Endothelial cell of umbilical vein (primary cell): ENCODE data around the gene RASL10B. TPM values are rescaled to one million over a fixed set of nuclear protein-coding genes. Genes with fewer than 3 reads are reported as not detected.

Experiments used
- BruUV-seq: library from RNA; stranded (reverse); fragments of 400-500 nt; replicated peaks from 2 replicates; lab custom pipeline; 2021; lab: Mats Ljungman, UMichigan
- CTCF ChIA-PET: fragments of 300-600, 350-600 bp; sonication (Branson Sonifier 250); formaldehyde crosslinking; loops from one replicate; lab custom pipeline; 2021; ENCODE audit warnings: antibody characterized with exemption, inconsistent platforms; lab: Charles Lee
- POLR2A ChIA-PET: fragments of 300-600, 350-600 bp; sonication (Branson Sonifier 250); formaldehyde crosslinking; loops from one replicate; lab custom pipeline; 2021; ENCODE audit warnings: antibody characterized with exemption, inconsistent platforms; lab: Charles Lee
- DNase-seq: peaks from one replicate; pipeline ENCODE4 v3.0.0-alpha.2; 2011; ENCODE audit warnings: low read depth, low spot score
- FAIRE-seq: peaks from 2 replicates; lab custom pipeline; 2011; peaks lifted over from hg19 to GRCh38; lab: Jason Lieb, UNC
- H2AFZ ChIP-seq: 2 replicates; pipeline ENCODE4 v1.6.0; 2012; ENCODE audit warnings: low read depth, low read length, control low read depth, inconsistent platforms
- H3K27ac ChIP-seq: 2 replicates; pipeline ENCODE4 v1.5.1; 2011; ENCODE audit warnings: low read depth, mild to moderate bottlenecking, control low read depth, low read length, moderate library complexity; ENCODE audit not compliant: insufficient read depth
- H3K27me3 ChIP-seq, 2 experiments: 2 replicates each; pipeline versions ENCODE4 v1.6.0 to v1.6.1; 2011; ENCODE audit warnings: low read length in 2 of 2, mixed read lengths in 1 of 2; ENCODE audit not compliant: control insufficient read depth in 2 of 2, insufficient read depth in 2 of 2
- H3K36me3 ChIP-seq, 2 experiments: 2 replicates in 1 of 2; 3 replicates in 1 of 2; pipeline ENCODE4 v1.5.1; 2011; ENCODE audit warnings: low read length in 2 of 2, mild to moderate bottlenecking in 1 of 2, moderate library complexity in 1 of 2; ENCODE audit not compliant: control insufficient read depth in 2 of 2, insufficient read depth in 2 of 2; ENCODE audit errors: extremely low read depth in 1 of 2
- H3K4me1 ChIP-seq: 3 replicates; pipeline ENCODE4 v1.5.1; 2011; ENCODE audit warnings: mild to moderate bottlenecking, low read length; ENCODE audit not compliant: control insufficient read depth, insufficient read depth; ENCODE audit errors: extremely low read depth
- H3K4me2 ChIP-seq: 2 replicates; pipeline ENCODE4 v1.6.1; 2011; ENCODE audit warnings: low read length, control low read depth, mixed read lengths; ENCODE audit not compliant: insufficient read depth
- H3K4me3 ChIP-seq, 3 experiments: fragments of 200-600 bp in 1 of 3; sonication (generic), shearing (Covaris generic) in 1 of 3; replicated peaks in 1 of 3; 2 replicates each; pipeline ENCODE4 v1.5.1; 2011 to 2016; ENCODE audit warnings: control low read depth in 3 of 3, low read length in 3 of 3, mild to moderate bottlenecking in 2 of 3, inconsistent platforms in 1 of 3, low read depth in 1 of 3, moderate library complexity in 1 of 3; ENCODE audit not compliant: insufficient read depth in 1 of 3
- H3K79me2 ChIP-seq: 2 replicates; pipeline ENCODE4 v1.6.0; 2012; ENCODE audit warnings: low read length, inconsistent platforms; ENCODE audit not compliant: control insufficient read depth, insufficient read depth
- H3K9ac ChIP-seq: replicated peaks from 2 replicates; pipeline ENCODE3; 2011; ENCODE audit warnings: low read length, control low read depth; ENCODE audit not compliant: insufficient read depth; ENCODE audit errors: extremely low read depth
- H3K9me1 ChIP-seq: replicated peaks from 3 replicates; pipeline ENCODE4 v1.6.0; 2011; ENCODE audit warnings: mild to moderate bottlenecking, low read length; ENCODE audit not compliant: control insufficient read depth, insufficient read depth; ENCODE audit errors: extremely low read depth
- H3K9me3 ChIP-seq: replicated peaks from 2 replicates; pipeline ENCODE4 v1.5.1; 2012; ENCODE audit warnings: low read length, inconsistent platforms; ENCODE audit not compliant: control insufficient read depth, insufficient read depth
- H4K20me1 ChIP-seq: replicated peaks from 2 replicates; pipeline ENCODE3; 2011; ENCODE audit warnings: mild to moderate bottlenecking, low read length; ENCODE audit not compliant: control insufficient read depth, insufficient read depth; ENCODE audit errors: extremely low read depth
- EZH2 ChIP-seq: IDR thresholded peaks from 2 replicates; pipeline ENCODE4 v1.6.1; 2012; ENCODE audit warnings: borderline replicate concordance, low read depth, mild to moderate bottlenecking, moderate library complexity, low read length, inconsistent platforms; ENCODE audit not compliant: severe bottlenecking
- FOS ChIP-seq: IDR thresholded peaks from 2 replicates; pipeline ENCODE4 v1.6.1; 2011; ENCODE audit warnings: mild to moderate bottlenecking, low read length, moderate library complexity, borderline replicate concordance; ENCODE audit not compliant: insufficient read depth
- GATA2 ChIP-seq: IDR thresholded peaks from 2 replicates; pipeline ENCODE4 v1.7.0; 2011; ENCODE audit warnings: low read depth, mild to moderate bottlenecking, moderate library complexity, mixed read lengths, low read length; ENCODE audit not compliant: insufficient read length, insufficient read depth
- JUN ChIP-seq: IDR thresholded peaks from 2 replicates; pipeline ENCODE4 v1.6.1; 2011; ENCODE audit warnings: borderline replicate concordance, low read depth; ENCODE audit not compliant: insufficient read length, insufficient read depth
- MYC ChIP-seq: IDR thresholded peaks from one replicate; pipeline ENCODE4 v1.6.1; 2011; ENCODE audit warnings: mild to moderate bottlenecking, low read depth, low read length
- POLR2A ChIP-seq: IDR thresholded peaks from 2 replicates; pipeline ENCODE4 v1.6.1; 2012; ENCODE audit warnings: low read depth, mild to moderate bottlenecking, control low read depth, low read length
- POLR2AphosphoS5 ChIP-seq: IDR thresholded peaks from 2 replicates; pipeline ENCODE4 v1.6.1; 2012; ENCODE audit warnings: low read depth, mild to moderate bottlenecking, control low read depth, low read length, moderate library complexity; ENCODE audit not compliant: insufficient read depth
- dilution Hi-C: fragments of 300-500 bp; cut with MboI; formaldehyde crosslinking; loops from one replicate; pipeline ENCODE4 v1.15.0; 2019; ENCODE audit warnings: low sequenced_read_pairs; ENCODE audit not compliant: extremely low pct_ligation_motif_present
- intact Hi-C: fragments of 100-400 bp; cut with micrococcal nuclease; formaldehyde crosslinking; loops from one replicate; pipeline ENCODE4 v1.10.0; 2022
- polyA plus RNA-seq, 4 experiments: library from polyadenylated mRNA; depleted of rRNA in 3 of 4; stranded (reverse) in 3 of 4; unstranded in 1 of 4; fragments of >200 nt; gene quantifications; 2 replicates each; pipeline versions ENCODE4 v1.2.1 to v1.2.3, GENCODE V29; 2011 to 2012; ENCODE audit warnings: missing spikeins in 1 of 4
- total RNA-seq: library from RNA; stranded (reverse); gene quantifications from 2 replicates; pipeline ENCODE4 v1.2.3, GENCODE V29; 2021
- TF ChIP-seq, protein P1 (sequence below), 2 donors: IDR thresholded peaks; 1 replicate in 1 of 2; 2 replicates in 1 of 2; pipeline ENCODE4 v1.5.1; 2011; ENCODE audit warnings: low read length in 2 of 2, mild to moderate bottlenecking in 2 of 2, moderate library complexity in 2 of 2, control low read depth in 1 of 2, inconsistent platforms in 1 of 2, low read depth in 1 of 2; ENCODE audit not compliant: insufficient read depth in 1 of 2; ENCODE audit errors: extremely low read depth in 1 of 2
- TF ChIP-seq, protein P2 (sequence below): IDR thresholded peaks from 2 replicates; pipeline ENCODE4 v1.6.1; 2011; ENCODE audit not compliant: insufficient read depth, insufficient read length

Gene RASL10B
- total and polyA plus RNA-seq, 2 donors (not counting 3 experiments of a cell fraction or from before 2014, with no cell fraction given) = 0.19 to 0.71 TPM

DNA sequence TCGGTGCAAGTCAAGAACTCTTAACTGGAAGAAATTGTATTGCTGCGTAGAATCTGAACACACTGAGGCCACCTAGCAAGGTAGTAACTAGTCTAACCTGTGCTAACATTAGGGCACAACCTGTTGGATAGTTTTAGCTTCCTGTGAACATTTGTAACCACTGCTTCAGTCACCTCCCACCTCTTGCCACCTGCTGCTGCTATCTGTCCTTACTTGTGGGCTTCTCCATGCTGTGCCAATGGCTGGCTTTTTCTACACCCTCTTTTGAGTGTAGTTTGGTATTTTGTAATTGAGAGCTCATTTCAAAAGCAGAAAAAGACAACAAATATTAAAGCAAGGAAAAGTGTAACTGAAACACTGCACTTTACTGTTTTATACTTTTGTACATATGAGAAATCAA, 7.7 kb upstream of the RASL10B start:
- Histone ChIP-seq H3K4me3 (no peak overlapping the region), H3K9ac (no peak overlapping the region), H3K4me1 (no peaks in the 10 kb centered on the region), H3K36me3 (peaks cover 18 to 26% of the 10 kb centered on the region in 2 experiments), H3K27ac (no peak overlapping the region), H3K9me3 (no peaks in the 10 kb centered on the region), H4K20me1 (no peaks in the 10 kb centered on the region), H3K79me2 (no peaks in the 10 kb centered on the region), H3K9me1 (no peaks in the 10 kb centered on the region), H3K4me2 (no peak overlapping the region), H2AFZ (no peak overlapping the region), H3K27me3 (no peaks in the 10 kb centered on the region)
- TF ChIP-seq JUN (no peak), POLR2A (no peak), FOS (no peak), MYC (no peak), POLR2AphosphoS5 (no peak), EZH2 (no peak), GATA2 (no peak)
- TF ChIP-seq, protein P1, sequence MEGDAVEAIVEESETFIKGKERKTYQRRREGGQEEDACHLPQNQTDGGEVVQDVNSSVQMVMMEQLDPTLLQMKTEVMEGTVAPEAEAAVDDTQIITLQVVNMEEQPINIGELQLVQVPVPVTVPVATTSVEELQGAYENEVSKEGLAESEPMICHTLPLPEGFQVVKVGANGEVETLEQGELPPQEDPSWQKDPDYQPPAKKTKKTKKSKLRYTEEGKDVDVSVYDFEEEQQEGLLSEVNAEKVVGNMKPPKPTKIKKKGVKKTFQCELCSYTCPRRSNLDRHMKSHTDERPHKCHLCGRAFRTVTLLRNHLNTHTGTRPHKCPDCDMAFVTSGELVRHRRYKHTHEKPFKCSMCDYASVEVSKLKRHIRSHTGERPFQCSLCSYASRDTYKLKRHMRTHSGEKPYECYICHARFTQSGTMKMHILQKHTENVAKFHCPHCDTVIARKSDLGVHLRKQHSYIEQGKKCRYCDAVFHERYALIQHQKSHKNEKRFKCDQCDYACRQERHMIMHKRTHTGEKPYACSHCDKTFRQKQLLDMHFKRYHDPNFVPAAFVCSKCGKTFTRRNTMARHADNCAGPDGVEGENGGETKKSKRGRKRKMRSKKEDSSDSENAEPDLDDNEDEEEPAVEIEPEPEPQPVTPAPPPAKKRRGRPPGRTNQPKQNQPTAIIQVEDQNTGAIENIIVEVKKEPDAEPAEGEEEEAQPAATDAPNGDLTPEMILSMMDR (IDR thresholded peaks at IDR 0.05; ENCODE audit: extremely low read depth in 1 of 2, insufficient read depth in 1 of 2, low read depth in 1 of 2, low read length in 2 of 2) = no peak
- TF ChIP-seq, protein P2, sequence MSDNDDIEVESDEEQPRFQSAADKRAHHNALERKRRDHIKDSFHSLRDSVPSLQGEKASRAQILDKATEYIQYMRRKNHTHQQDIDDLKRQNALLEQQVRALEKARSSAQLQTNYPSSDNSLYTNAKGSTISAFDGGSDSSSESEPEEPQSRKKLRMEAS = no peak
- intact Hi-C loops (no loop called here), dilution Hi-C loops (no loop called here)
- POLR2A ChIA-PET = no interaction called here
- CTCF ChIA-PET = no interaction called here
- BruUV-seq = no TSS peak
- FAIRE-seq (no peak), DNase-seq (no peak)
